Liver (tissue), 3 donors: ENCODE measurements around the gene TOPAZ1.

ENCODE experiments used
- CTCF ChIP-seq: fragments of 150-350 bp; IDR thresholded peaks from 2 replicates; pipeline ENCODE4 v1.5.1; 2017; ENCODE audit warnings: improper control_type of control experiment, low read depth, low read length; ENCODE audit not compliant: missing input control
- JUND ChIP-seq, 2 donors: IDR thresholded peaks; 2 replicates each; pipeline ENCODE4 v1.6.1; 2016; ENCODE audit warnings: antibody characterized with exemption in 2 of 2
- MAX ChIP-seq: IDR thresholded peaks from 2 replicates; pipeline ENCODE4 v1.6.1; 2016; ENCODE audit warnings: antibody characterized with exemption
- REST ChIP-seq: IDR thresholded peaks from 2 replicates; pipeline ENCODE4 v1.6.1; 2016; ENCODE audit warnings: antibody characterized with exemption, mild to moderate bottlenecking
- RXRA ChIP-seq, 2 donors: IDR thresholded peaks; 2 replicates each; pipeline ENCODE4 v1.6.1; 2017 to 2018; ENCODE audit warnings: antibody characterized with exemption in 2 of 2, mild to moderate bottlenecking in 1 of 2
- SP1 ChIP-seq: IDR thresholded peaks from 2 replicates; pipeline ENCODE4 v1.6.1; 2018; ENCODE audit warnings: antibody characterized with exemption, mild to moderate bottlenecking
- TAF1 ChIP-seq: conservative IDR thresholded peaks from 2 replicates; pipeline ENCODE4 v1.6.1; 2016; ENCODE audit warnings: antibody characterized with exemption, mild to moderate bottlenecking
- ZBTB33 ChIP-seq: IDR thresholded peaks from 2 replicates; pipeline ENCODE4 v1.6.1; 2016; ENCODE audit warnings: antibody characterized with exemption
- donor health status: healthy.
- donor health status: healthy.

- TF ChIP-seq CTCF (no peak), ZBTB33 (no peak), TAF1 (no peak), RXRA (IDR thresholded peaks at IDR 0.05) (no peak), SP1 (no peak), REST (no peak), MAX (no peak), JUND (IDR thresholded peaks at IDR 0.05) (no peak)
Measured at GRCh38 chr3:44297255-44297654, 55.6 kb downstream of the TOPAZ1 start.
